ENCODE data around the gene ZNF236.
"Not testable (repeated sequence)": the region's sequence is repeated elsewhere in the genome, so short reads cannot be mapped to it uniquely, and the experiment has no call there.

ZNF236 gene

DNA sequence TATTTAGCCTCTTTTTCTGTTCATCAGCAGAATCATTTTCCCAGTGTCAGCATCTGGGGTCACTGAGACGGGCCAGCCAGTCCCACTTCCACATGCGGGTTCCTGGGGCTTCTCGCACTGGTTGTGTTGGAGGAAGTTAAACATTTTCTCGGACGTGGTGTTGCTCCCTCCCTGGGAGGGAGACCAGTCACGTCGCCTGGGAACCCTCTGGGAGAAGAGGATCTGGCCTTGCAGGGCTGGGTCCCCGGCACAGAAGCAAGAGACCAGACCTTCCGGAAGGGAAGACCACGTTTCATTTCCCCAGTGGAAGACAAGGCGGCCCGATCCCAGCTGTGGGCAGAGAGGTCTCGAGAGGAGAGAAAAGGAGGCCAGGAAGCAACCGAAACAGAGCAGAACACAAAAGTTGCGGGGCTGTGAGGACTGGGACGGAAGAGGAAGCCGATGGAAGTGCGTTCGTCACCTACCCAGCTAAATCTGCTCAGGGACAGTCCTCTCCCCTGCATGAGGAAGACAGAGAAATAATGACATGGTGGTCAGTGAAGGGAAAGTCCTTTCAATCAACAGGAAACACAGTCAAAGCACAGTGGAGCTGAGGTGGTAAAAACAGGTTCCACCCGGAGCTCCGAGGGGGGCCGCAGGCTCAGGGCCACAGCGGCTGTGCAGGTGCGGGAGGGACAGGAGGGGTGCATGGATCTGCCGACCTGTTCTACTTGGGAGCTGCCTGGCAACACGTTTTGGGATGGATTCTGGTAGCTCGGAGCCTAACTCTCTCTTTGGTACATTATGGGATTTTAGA, 165.9 kb downstream of the ZNF236 start:
- no peaks in the 10 kb centered on the region for H3K9me3 ChIP-seq (replicated peaks; ENCODE audit: low read length)
- H3K4me2 ChIP-seq (ENCODE audit: low read length): no peak overlapping the region
- peaks cover 13% of the 10 kb centered on the region for H3K27me3 ChIP-seq (ENCODE audit: control insufficient read depth, insufficient read depth, low read length)
- no peak overlapping the region for H3K4me3 ChIP-seq (ENCODE audit: low read length)
- H3K36me3 ChIP-seq (ENCODE audit: insufficient read depth, low read length): no peaks in the 10 kb centered on the region
- H3K4me1 ChIP-seq (ENCODE audit: control insufficient read depth, insufficient read depth, low read length): no peaks in the 10 kb centered on the region
- H3K9ac ChIP-seq (ENCODE audit: low read depth, low read length): no peak overlapping the region

- Histone ChIP-seq H3K4me1 (ENCODE audit: control insufficient read depth, insufficient read depth, low read length) (no peaks in the 10 kb centered on the region), H3K4me3 (ENCODE audit: low read length) (no peak overlapping the region), H3K36me3 (ENCODE audit: insufficient read depth, low read length) (no peaks in the 10 kb centered on the region), H3K9me3 (replicated peaks; ENCODE audit: low read length) (no peaks in the 10 kb centered on the region), H3K9ac (ENCODE audit: low read depth, low read length) (no peak overlapping the region), H3K4me2 (ENCODE audit: low read length) (no peak overlapping the region), H3K27me3 (ENCODE audit: control insufficient read depth, insufficient read depth, low read length) (peaks cover 16% of the 10 kb centered on the region)
These were observed 166.7 kb downstream of the ZNF236 start for GRCh38 chr18:76988827-76989646.

- H3K9me3 ChIP-seq (replicated peaks; ENCODE audit: low read length): no peaks in the 10 kb centered on the region
- H3K27me3 ChIP-seq (ENCODE audit: control insufficient read depth, insufficient read depth, low read length): peaks cover 20% of the 10 kb centered on the region
These were observed 167.4 kb downstream of the ZNF236 start for GRCh38 chr18:76989647-76990190.

GRCh38 chr18:76990343-76991020, 168.1 kb downstream of the ZNF236 start:
- not testable (repeated sequence) for H3K4me3 ChIP-seq (ENCODE audit: low read length); H3K36me3 ChIP-seq (ENCODE audit: insufficient read depth, low read length); H3K9me3 ChIP-seq (replicated peaks; ENCODE audit: low read length); H3K4me2 ChIP-seq (ENCODE audit: low read length); H3K9ac ChIP-seq (ENCODE audit: low read depth, low read length); H3K4me1 ChIP-seq (ENCODE audit: control insufficient read depth, insufficient read depth, low read length)
- H3K27me3 ChIP-seq (ENCODE audit: control insufficient read depth, insufficient read depth, low read length): peaks cover 28% of the 10 kb centered on the region

More at GRCh38 chr18:76989647-76990190, 167.4 kb downstream of the ZNF236 start:
- Histone ChIP-seq H3K4me3 (ENCODE audit: low read length) (no peak overlapping the region), H3K4me2 (ENCODE audit: low read length) (no peak overlapping the region), H3K4me1 (ENCODE audit: control insufficient read depth, insufficient read depth, low read length) (no peaks in the 10 kb centered on the region), H3K36me3 (ENCODE audit: insufficient read depth, low read length) (no peaks in the 10 kb centered on the region), H3K9ac (ENCODE audit: low read depth, low read length) (no peak overlapping the region)

DNA sequence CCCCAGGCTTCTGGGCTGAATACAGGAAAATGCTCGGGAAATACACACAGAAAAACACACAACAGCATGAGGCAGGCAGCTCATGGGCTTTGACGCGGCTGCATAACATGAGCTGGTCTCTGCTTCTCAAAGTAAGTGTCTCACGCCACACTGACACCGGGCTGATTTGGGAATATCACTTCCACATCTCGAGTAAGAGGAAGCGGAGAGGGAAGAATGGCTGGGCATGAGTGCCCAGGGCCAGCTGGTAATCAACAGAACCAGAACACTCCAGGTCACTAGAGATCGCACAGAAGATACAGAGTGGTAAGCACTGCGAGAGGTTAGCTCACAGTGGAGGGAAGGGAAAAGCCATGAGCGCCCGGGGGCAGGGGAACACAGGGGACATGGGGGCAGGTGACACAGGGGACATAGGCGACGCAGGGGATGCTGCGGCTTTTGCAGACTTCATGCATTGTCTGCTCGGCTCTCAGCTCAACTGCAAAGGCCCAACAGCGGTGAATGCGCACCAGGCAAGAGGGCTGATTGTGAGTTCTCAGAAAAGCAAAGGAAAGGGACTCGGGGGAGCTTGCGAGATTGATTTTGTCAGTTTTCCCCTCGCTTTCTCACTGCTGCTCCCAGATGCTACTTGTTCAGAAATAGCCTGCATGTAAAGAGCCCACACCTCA, 168.8 kb downstream of the ZNF236 start:
- H3K4me3 ChIP-seq (ENCODE audit: low read length): no peak overlapping the region
- H3K9ac ChIP-seq (ENCODE audit: low read depth, low read length): no peak overlapping the region
- no peaks in the 10 kb centered on the region for H3K36me3 ChIP-seq (ENCODE audit: insufficient read depth, low read length)
- no peak overlapping the region for H3K4me2 ChIP-seq (ENCODE audit: low read length)
- peaks cover 32% of the 10 kb centered on the region for H3K27me3 ChIP-seq (ENCODE audit: control insufficient read depth, insufficient read depth, low read length)
- H3K9me3 ChIP-seq (replicated peaks; ENCODE audit: low read length): no peaks in the 10 kb centered on the region
- no peaks in the 10 kb centered on the region for H3K4me1 ChIP-seq (ENCODE audit: control insufficient read depth, insufficient read depth, low read length)

GRCh38 chr18:76992226-76993084, 170.1 kb downstream of the ZNF236 start:
- Histone ChIP-seq H3K4me3 (ENCODE audit: low read length) (no peak overlapping the region), H3K36me3 (ENCODE audit: insufficient read depth, low read length) (no peaks in the 10 kb centered on the region), H3K9ac (ENCODE audit: low read depth, low read length) (no peak overlapping the region), H3K27me3 (ENCODE audit: control insufficient read depth, insufficient read depth, low read length) (peaks cover 43% of the 10 kb centered on the region), H3K4me2 (ENCODE audit: low read length) (no peak overlapping the region), H3K9me3 (replicated peaks; ENCODE audit: low read length) (no peaks in the 10 kb centered on the region), H3K4me1 (ENCODE audit: control insufficient read depth, insufficient read depth, low read length) (no peaks in the 10 kb centered on the region)

GRCh38 chr18:76993085-76993382, 170.7 kb downstream of the ZNF236 start:
- no peaks in the 10 kb centered on the region for H3K36me3 ChIP-seq (ENCODE audit: insufficient read depth, low read length)
- no peak overlapping the region for H3K9ac ChIP-seq (ENCODE audit: low read depth, low read length)
- no peaks in the 10 kb centered on the region for H3K9me3 ChIP-seq (replicated peaks; ENCODE audit: low read length)
- H3K27me3 ChIP-seq (ENCODE audit: control insufficient read depth, insufficient read depth, low read length): peaks cover 41% of the 10 kb centered on the region
- H3K4me1 ChIP-seq (ENCODE audit: control insufficient read depth, insufficient read depth, low read length): no peaks in the 10 kb centered on the region
- no peak overlapping the region for H3K4me2 ChIP-seq (ENCODE audit: low read length)
- no peak overlapping the region for H3K4me3 ChIP-seq (ENCODE audit: low read length)

DNA sequence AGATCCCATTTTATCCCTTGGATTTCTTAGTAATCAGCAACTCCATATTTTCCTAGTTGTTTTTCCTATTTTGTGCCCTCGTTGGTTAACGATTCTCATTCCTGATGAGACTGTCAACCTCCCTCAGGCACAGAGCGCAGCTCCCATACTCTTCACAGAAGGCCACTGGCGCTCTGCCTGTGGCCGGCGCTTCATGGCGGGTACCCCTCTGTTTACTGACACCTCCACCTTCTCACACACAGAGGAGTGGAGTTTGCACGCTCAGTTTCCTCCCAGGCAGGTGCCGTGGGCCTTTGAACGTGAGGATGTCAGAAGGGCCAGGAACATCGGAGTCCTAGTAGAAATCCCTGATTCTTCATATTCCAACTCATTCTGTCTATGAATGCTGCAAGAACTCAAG, 171.2 kb downstream of the ZNF236 start:
- Histone ChIP-seq H3K9ac (ENCODE audit: low read depth, low read length) (no peak overlapping the region), H3K4me3 (ENCODE audit: low read length) (no peak overlapping the region), H3K9me3 (replicated peaks; ENCODE audit: low read length) (no peaks in the 10 kb centered on the region), H3K27me3 (ENCODE audit: control insufficient read depth, insufficient read depth, low read length) (peaks cover 36% of the 10 kb centered on the region), H3K4me1 (ENCODE audit: control insufficient read depth, insufficient read depth, low read length) (no peaks in the 10 kb centered on the region), H3K4me2 (ENCODE audit: low read length) (no peak overlapping the region), H3K36me3 (ENCODE audit: insufficient read depth, low read length) (no peaks in the 10 kb centered on the region)

DNA sequence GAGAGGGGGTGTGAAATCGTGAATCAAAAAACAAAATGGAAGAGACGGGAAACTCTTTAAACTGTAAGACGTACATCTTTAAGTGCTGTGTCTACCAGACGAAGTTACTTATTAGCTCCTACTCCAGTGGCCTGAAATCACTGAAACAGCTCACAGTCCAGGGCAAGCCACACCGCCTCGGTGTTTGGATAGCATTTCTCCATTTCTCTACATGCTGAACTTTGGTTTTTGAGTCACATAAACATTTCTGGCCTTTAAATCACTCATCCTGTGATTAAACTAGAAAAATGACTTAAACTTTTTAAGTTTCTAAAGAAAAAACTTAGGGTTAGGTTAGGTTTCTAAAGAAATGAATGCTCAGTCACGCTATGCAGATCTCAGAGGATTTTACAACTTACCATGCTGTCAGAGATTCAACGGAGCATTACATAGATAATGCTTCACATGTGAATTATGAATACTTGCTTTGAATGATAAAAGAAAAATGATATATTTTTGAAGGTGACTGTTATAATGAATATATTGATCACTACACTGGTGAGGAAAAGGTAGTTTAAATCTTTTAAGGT, 171.8 kb downstream of the ZNF236 start:
- no peaks in the 10 kb centered on the region for H3K9me3 ChIP-seq (replicated peaks; ENCODE audit: low read length)
- peaks cover 34% of the 10 kb centered on the region for H3K27me3 ChIP-seq (ENCODE audit: control insufficient read depth, insufficient read depth, low read length)
- no peak overlapping the region for H3K9ac ChIP-seq (ENCODE audit: low read depth, low read length)
- H3K36me3 ChIP-seq (ENCODE audit: insufficient read depth, low read length): no peaks in the 10 kb centered on the region
- H3K4me3 ChIP-seq (ENCODE audit: low read length): no peak overlapping the region
- no peak overlapping the region for H3K4me2 ChIP-seq (ENCODE audit: low read length)
- H3K4me1 ChIP-seq (ENCODE audit: control insufficient read depth, insufficient read depth, low read length): no peaks in the 10 kb centered on the region

DNA sequence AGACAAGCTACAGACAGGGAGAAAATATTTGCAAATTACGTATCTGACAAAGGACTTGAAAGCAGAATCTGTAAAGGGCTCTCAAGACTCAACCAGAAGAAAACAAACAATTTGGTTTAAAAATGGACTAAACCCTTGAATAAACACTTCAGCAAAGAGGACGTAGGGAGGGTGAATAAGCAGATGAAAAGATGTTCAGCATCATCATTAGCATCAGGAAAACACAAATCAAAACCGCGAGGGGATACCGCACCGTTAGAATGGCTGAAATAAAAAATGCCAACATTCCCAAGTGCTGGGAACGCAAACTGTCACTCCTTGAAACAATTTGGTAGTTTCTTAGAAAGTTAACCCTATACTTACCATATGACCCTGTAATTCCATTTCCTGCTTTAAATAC, 173.5 kb downstream of the ZNF236 start:
- H3K4me3 ChIP-seq (ENCODE audit: low read length): no peak overlapping the region
- no peaks in the 10 kb centered on the region for H3K4me1 ChIP-seq (ENCODE audit: control insufficient read depth, insufficient read depth, low read length)
- H3K27me3 ChIP-seq (ENCODE audit: control insufficient read depth, insufficient read depth, low read length): peaks cover 34% of the 10 kb centered on the region
- H3K9me3 ChIP-seq (replicated peaks; ENCODE audit: low read length): no peaks in the 10 kb centered on the region
- H3K4me2 ChIP-seq (ENCODE audit: low read length): no peak overlapping the region
- no peak overlapping the region for H3K9ac ChIP-seq (ENCODE audit: low read depth, low read length)
- no peaks in the 10 kb centered on the region for H3K36me3 ChIP-seq (ENCODE audit: insufficient read depth, low read length)
